HPDE6-E6E7 (cell line): Measurements from ENCODE around the gene TXNL4B.
"Not testable (repeated sequence)": the region's sequence is repeated elsewhere in the genome, so short reads cannot be mapped to it uniquely, and the experiment has no call there.

Experiments
- DNase-seq: peaks from one replicate; pipeline ENCODE4 v3.0.0; 2011; ENCODE audit warnings: missing footprints; ENCODE audit errors: extremely low spot score

Gene TXNL4B

DNA sequence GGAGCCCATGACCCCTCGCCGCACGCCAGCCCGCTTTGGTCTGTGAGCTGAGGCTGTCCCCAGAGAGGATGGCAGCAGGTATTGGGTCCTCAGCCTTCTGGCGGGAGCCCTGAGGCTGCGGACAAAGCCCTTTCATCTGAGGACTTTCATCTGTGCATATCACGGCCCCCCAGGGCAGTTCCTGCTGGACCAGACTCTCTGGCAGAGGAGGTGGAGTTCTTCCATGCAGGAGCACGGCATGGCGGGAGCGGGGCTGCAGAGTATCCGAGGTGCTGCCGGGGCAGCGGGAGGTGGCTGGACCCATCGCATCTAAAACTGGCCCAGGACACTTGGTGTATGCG is 19.0 kb upstream of the TXNL4B start:
- no peak for DNase-seq

- DNase-seq: no peak
Observed at GRCh38 chr16:72111657-72112451, 18.4 kb upstream of the TXNL4B start.

DNA sequence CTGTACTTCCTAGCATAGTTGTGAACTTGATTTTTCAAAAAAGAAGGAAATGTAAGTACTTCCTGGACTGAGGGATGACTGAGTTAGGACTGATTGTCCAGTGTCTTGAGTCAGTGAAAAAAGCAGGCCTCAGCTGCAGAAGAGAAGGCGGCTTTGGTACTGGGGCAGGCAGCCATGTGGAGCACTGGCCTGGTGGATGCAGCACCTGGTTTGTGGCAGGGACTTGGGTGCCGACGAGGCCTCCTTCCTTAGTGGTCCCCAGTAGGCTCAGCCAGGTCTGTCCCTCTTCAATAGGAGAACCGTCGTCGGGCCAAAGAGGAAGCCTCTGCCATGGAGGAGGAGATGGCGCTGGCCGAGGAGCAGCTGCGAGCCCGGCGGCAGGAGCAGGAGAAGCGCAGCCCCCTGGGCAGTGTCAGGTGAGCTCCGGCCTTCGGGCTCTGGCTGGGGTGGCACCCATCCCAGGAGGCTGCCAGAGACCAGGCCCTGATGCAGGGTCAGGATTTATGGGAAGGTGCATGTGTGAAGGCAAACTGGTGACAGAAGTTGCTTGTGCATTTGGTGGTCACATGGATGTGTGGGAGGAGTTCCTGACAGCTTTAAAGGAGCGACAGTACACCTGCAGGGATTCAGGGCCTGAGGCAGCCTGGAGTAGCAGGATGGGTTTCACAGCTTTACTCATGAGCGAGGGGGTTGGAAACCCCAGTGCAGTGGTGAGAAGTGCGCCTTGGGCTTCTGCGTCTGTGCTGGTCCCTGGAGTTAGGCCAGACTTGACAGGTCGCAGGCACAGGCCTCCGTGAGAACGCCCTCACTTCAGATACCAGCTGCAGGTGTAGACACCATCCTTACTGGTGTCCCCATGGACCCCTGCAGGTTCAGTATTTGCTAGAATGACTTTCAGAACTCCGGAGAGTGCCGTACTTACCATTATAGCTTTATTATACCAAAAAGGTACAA is 17.5 kb upstream of the TXNL4B start:
- DNase-seq: no peak

- no peak for DNase-seq
Observed at GRCh38 chr16:72109966-72110530, 16.6 kb upstream of the TXNL4B start.

DNA sequence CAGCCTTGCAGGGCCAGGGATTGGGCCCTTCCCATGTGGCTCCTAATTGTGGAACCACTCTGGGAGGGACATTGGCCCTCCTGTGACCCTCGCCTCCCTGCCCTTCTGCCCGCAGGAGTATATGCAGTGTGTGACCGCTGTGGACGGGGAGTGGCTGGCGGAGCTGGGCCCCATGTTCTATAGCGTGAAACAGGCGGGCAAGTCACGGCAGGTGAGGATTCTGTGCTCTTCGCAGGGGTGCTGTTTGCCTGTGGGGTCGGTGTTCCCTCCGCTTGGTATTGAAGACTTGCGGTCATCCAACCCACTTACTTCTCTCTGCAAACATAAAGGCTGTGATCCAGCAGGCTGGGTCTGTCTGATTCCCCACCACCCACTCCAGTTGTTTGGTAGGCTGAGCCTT is 15.9 kb upstream of the TXNL4B start:
- DNase-seq: no peak

DNA sequence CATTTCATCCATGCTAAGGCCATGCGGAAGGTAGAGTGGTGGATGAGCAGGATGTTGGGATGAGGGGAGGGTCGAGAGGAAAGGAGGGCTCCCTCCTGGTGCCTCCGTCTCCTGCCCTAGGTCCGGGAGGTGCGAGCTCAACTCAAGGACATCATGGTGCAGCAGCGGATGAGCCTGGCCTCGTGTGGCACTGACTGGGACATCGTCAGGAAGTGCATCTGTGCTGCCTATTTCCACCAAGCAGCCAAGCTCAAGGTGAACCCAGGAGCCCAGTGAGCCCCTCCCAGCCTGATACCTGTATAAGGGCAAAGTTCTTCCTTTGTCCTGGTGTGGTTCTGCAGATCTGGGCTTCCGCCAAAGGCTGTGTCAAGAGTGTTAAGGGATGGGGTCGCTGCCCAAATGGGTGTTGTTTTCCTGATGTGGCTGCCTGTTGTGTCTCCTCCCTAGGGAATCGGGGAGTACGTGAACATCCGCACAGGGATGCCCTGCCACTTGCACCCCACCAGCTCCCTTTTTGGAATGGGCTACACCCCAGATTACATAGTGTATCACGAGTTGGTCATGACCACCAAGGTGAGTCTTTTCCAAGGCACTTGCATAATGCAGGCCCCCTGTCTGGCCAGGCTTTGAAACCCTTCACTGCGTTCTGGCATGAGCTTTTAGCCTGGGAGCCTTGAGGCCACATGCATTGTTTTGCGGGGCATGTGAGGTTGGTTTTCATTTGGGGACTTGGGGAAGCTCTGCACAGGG is 15.1 kb upstream of the TXNL4B start:
- DNase-seq: no peak

- DNase-seq: no peak
Observed at GRCh38 chr16:72107371-72107770, 14.0 kb upstream of the TXNL4B start.

- no peak for DNase-seq
Observed at GRCh38 chr16:72105978-72106377, 12.6 kb upstream of the TXNL4B start.

- no peak for DNase-seq
Observed at GRCh38 chr16:72104905-72105304, 11.5 kb upstream of the TXNL4B start.

DNA sequence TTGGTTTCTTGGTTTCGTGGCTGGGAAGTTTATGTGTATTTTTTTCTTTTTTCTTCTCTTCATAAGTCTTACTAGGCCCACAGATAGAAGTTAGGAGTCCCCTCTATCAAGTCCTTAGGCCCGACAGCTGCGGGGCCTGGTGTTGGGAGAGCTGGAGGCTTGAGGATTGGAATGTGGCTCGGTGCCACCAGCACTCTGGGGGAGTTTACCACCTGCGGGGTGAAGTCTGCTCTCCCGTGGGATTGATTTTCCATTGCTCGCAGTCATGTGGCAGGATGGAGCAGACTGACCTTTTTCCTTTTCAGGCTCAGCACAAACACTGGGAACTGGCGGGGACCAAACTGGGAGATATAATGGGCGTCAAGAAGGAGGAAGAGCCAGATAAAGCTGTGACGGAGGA is 7.8 kb upstream of the TXNL4B start:
- no peak for DNase-seq

GRCh38 chr16:72099377-72099818 is 6.0 kb upstream of the TXNL4B start:
- peak; percentile 72 for DNase-seq

DNA sequence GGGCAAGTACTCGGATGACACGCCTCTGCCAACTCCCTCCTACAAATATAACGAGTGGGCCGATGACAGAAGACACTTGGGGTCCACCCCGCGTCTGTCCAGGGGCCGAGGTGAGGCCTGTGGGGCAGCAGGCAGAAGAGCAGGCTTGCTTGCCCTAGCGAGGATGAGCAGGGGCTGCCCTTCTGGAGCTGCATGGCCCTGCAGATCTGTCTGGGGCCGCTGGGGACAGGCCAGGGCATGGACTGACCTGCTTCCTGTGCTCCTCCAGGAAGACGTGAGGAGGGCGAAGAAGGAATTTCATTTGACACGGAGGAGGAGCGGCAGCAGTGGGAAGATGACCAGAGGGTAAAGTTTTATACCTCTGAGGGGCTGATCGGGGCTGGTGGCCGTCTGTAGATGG is 5.5 kb upstream of the TXNL4B start:
- no peak for DNase-seq

GRCh38 chr16:72094266-72094610 is 818 bp upstream of the TXNL4B start:
- no peak for DNase-seq

- no peak for DNase-seq
Observed at GRCh38 chr16:72092832-72093447, 480 bp downstream of the TXNL4B start.

DNA sequence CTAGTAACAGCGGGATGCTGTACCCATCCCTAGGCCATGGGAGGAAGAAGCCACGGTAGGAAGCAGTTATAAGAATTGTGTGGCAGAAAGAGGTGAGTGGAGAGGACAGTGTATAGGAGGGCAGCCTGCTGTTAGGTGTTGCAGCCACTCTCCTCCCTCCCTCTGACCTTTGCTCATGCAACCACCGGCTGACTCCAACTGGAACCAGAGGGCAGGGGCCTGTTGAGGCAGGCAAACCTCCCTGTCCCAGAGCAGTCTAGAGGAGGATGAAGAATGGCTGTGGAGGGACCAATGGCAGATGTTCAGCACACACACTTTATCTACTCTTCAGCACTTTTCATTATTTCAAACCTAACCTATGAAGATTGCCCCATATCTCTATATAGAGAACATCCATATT is 2.2 kb downstream of the TXNL4B start:
- no peak for DNase-seq

DNA sequence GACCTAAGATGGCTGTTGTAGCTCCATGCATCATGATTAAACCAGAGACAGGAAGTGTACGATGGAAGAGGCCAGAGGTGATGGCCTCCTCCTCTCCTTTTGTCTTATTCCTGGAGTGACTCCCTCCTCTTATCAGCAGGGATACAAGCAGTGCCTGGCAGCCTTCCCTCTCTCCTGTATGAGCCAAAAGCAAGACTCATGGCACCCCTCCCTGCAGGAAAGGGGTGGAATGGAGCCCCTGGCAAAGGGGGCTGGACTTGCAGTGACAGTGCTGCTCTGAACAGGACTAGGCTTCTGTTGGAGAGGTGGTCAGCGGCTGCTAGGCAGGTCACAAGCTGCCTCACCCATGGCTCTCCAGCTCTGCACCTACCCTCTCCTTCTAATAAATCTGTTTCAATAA is 8.4 kb downstream of the TXNL4B start:
- no peak for DNase-seq

DNA sequence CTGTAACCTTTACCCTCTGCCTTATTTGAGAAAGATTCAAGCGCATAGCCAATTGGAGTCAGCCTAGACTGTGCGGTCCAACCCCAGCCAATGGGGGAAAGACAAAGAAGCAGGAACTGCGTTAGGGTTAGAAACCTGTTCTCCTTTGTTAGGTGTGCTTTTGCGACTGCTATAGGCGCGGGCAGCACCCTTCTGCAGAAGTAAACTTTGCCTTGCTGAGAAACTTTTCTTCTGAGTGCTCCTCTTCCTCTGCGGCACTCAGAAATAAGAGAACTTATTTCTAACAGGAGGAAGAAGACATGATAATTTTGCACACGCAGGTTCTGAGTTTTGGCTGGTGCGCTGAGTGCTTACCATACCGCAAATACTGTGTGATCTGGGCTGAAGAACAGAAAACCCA is 9.0 kb downstream of the TXNL4B start:
- DNase-seq: no peak

GRCh38 chr16:72083778-72084404 is 9.5 kb downstream of the TXNL4B start:
- no peak for DNase-seq

DNA sequence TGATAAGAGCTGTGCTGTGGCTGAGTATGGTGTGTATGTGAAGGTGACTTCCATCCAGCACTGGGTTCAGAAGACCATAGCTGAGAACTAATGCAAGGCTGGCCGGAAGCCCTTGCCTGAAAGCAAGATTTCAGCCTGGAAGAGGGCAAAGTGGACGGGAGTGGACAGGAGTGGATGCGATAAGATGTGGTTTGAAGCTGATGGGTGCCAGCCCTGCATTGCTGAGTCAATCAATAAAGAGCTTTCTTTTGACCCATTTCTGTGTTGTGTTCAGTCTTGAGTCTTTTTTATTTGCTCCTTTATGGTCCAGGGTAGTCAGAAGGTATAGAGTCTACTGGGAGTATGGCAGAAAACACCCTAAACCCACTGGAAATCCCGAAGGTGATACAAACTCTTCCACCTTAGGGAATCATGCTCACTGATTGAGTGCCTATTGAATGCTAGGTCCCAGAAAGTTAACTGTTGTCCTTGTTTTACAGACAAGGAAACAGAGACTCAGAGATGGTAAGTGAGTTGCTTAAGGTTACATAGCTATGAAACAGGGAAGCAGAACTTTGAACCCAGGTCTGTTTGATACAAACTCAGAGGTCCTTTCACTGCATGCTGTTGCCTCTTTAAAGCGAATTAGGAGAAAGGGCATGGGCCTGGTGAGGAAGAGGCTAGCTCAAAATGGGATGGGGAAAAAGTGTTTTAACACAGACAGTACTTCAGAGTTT is 16.3 kb downstream of the TXNL4B start:
- DNase-seq: not testable (repeated sequence)

DNA sequence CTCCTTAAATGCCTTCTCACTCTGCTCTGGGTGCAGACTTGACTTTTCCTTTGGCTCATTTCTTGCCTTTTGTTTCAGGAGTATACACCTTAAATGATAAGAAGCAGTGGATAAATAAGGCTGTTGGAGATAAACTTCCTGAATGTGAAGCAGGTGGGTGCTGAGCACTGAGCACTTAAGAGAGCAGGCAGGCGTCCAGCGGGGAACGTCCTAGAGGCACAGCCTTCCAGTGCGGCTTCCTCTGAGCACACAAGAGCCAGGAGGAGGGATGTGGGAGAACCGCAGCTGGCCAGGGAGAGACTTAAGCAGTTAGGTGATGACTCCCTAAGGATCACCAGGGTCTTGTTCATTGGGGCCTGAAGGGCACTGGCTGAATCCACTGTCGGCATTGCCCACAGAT is 18.4 kb downstream of the TXNL4B start:
- DNase-seq: not testable (repeated sequence)
